Bronchial epithelial cell (primary cell): ENCODE measurements around the gene TEPSIN. TPM values are rescaled to one million over a fixed set of nuclear protein-coding genes. Genes with fewer than 3 reads are reported as not detected.

Experiments
- DNase-seq: peaks from one replicate; pipeline ENCODE4 v3.0.0-alpha.2; 2010; ENCODE audit warnings: low read depth
- FAIRE-seq: peaks from 2 replicates; lab custom pipeline; 2011; peaks lifted over from hg19 to GRCh38; lab: Jason Lieb, UNC
- H3K27me3 ChIP-seq: 2 replicates; pipeline ENCODE4 v1.5.1; 2011; ENCODE audit warnings: low read length; ENCODE audit not compliant: control insufficient read depth, insufficient read depth
- H3K36me3 ChIP-seq: 2 replicates; pipeline ENCODE4 v1.5.1; 2011; ENCODE audit warnings: low read length; ENCODE audit not compliant: control insufficient read depth, insufficient read depth
- H3K4me3 ChIP-seq: 2 replicates; pipeline ENCODE4 v1.5.1; 2011; ENCODE audit warnings: mild to moderate bottlenecking, low read depth, low read length, control low read depth
- total RNA-seq: library from RNA; depleted of rRNA; stranded (reverse); fragments of >200 nt; gene quantifications from 2 replicates; pipeline ENCODE4 v1.2.1, GENCODE V29; 2014
- TF ChIP-seq, protein P1 (sequence below): IDR thresholded peaks from 2 replicates; pipeline ENCODE4 v1.5.1; 2011; ENCODE audit warnings: mild to moderate bottlenecking, moderate library complexity, low read length, control low read depth, inconsistent platforms; ENCODE audit not compliant: insufficient read depth, severe bottlenecking

TEPSIN gene
- total RNA-seq, 1 donor from 2014 or later = 5.8 TPM

DNA sequence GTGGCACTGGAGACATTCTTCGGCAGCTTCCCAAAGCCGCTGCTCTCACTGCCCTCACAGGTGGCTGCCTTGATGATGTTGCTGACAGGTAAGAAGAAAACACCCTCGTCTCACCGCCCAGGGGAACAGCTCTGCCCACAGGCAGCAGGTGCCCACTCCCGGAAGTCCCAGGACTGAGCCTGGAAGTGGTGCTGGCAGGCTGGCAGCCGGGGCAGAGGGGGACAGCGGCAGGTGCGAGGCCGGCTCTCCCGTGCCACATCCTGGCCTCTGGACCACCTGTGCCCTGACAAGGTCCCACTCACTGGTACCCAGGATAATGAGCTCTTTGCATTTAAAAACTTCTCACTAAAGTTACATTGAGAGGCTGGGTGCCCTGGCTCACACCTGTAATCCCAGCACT, 36.5 kb downstream of the TEPSIN start:
- DNase-seq = no peak
- no peak for FAIRE-seq
- Histone ChIP-seq H3K27me3 (no peaks in the 10 kb centered on the region), H3K4me3 (no peak overlapping the region), H3K36me3 (peaks cover 2% of the 10 kb centered on the region)
- TF ChIP-seq, protein P1, sequence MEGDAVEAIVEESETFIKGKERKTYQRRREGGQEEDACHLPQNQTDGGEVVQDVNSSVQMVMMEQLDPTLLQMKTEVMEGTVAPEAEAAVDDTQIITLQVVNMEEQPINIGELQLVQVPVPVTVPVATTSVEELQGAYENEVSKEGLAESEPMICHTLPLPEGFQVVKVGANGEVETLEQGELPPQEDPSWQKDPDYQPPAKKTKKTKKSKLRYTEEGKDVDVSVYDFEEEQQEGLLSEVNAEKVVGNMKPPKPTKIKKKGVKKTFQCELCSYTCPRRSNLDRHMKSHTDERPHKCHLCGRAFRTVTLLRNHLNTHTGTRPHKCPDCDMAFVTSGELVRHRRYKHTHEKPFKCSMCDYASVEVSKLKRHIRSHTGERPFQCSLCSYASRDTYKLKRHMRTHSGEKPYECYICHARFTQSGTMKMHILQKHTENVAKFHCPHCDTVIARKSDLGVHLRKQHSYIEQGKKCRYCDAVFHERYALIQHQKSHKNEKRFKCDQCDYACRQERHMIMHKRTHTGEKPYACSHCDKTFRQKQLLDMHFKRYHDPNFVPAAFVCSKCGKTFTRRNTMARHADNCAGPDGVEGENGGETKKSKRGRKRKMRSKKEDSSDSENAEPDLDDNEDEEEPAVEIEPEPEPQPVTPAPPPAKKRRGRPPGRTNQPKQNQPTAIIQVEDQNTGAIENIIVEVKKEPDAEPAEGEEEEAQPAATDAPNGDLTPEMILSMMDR = no peak

DNA sequence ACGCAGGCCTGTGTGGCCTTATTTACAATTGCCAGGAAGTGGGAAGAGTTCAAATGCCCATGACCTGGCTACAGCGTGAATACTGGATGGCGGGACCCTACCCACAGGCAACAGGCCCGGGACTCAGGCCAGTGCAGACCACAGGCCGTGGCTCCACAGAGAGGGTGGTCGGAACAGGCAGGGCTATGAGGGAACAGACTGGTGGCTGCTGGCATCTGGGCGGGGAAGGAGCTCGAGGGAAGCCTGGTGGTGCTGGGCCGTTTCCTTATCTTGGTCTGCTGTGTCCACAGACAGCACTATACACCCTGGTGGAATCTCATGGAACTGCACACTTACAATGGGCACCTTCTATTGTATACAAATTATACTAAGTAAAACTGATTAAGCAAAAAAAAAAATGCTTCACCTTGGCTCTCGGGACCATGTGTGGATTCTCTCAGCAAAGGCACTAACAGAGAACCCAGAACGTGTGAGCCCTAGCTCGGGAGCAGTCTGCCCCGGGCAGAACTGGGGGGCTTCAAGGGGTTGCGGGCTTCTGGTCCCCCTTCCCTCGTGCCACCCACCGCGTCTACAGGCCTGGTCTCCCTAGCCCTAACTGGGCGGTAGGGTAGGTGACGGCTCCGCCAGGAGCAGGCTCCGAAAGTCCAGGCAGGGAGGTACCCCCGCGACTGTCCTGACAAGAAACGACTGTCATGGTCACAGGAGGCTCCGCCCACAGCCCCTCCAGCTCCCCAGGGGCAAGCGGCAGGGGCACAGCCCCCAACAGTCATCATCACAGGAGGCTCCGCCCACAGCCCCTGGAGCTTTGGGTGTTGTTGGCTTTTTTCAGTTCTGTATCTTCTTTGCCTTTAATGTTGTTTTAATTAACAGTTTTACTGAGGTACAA, 37.9 kb downstream of the TEPSIN start:
- H3K36me3 ChIP-seq = peaks cover 1% of the 10 kb centered on the region
- DNase-seq (peak; percentile 57), FAIRE-seq (no peak)
- TF ChIP-seq, protein P1 = peak; percentile 64
- no peak overlapping the region for H3K4me3 ChIP-seq
- no peaks in the 10 kb centered on the region for H3K27me3 ChIP-seq

- TF ChIP-seq, protein P1 = no peak
- Histone ChIP-seq H3K4me3 (no peak overlapping the region), H3K36me3 (peaks cover 1% of the 10 kb centered on the region), H3K27me3 (no peaks in the 10 kb centered on the region)
- no peak for DNase-seq
- FAIRE-seq = no peak
Observed at GRCh38 chr17:81200201-81200600, 38.7 kb downstream of the TEPSIN start.

DNA sequence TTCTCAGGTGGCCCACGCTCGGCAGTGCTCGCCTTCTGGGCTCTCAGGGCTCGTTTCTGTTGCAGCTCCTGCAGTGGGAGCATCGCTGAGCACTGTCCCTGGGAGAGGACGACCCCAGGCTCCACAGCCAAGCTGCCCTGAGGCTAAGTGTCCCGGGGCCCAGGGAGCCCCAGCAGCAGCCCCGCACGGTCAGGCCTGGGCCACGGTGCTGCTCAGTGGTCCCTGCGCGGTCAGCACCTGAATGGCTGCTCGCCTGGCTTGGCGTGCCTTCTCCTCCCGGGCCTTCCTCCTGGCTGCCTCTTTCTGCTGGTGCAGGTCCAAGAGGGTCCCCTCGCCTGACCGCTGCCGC, 39.4 kb downstream of the TEPSIN start:
- Histone ChIP-seq H3K27me3 (no peaks in the 10 kb centered on the region), H3K4me3 (no peak overlapping the region), H3K36me3 (peaks cover 1% of the 10 kb centered on the region)
- FAIRE-seq = no peak
- TF ChIP-seq, protein P1 = no peak
- DNase-seq = no peak

GRCh38 chr17:81198826-81199481, 39.9 kb downstream of the TEPSIN start:
- H3K4me3 ChIP-seq = no peak overlapping the region
- no peak for DNase-seq
- H3K36me3 ChIP-seq = peaks cover 1% of the 10 kb centered on the region
- TF ChIP-seq, protein P1 = no peak
- FAIRE-seq = no peak
- H3K27me3 ChIP-seq = no peaks in the 10 kb centered on the region
